ENCODE data around the gene KRT3. TPM values are rescaled to one million over a fixed set of nuclear protein-coding genes. Genes with fewer than 3 reads are reported as not detected.

KRT3 gene
- total RNA-seq, 4 donors from 2014 or later, result not detected

DNA sequence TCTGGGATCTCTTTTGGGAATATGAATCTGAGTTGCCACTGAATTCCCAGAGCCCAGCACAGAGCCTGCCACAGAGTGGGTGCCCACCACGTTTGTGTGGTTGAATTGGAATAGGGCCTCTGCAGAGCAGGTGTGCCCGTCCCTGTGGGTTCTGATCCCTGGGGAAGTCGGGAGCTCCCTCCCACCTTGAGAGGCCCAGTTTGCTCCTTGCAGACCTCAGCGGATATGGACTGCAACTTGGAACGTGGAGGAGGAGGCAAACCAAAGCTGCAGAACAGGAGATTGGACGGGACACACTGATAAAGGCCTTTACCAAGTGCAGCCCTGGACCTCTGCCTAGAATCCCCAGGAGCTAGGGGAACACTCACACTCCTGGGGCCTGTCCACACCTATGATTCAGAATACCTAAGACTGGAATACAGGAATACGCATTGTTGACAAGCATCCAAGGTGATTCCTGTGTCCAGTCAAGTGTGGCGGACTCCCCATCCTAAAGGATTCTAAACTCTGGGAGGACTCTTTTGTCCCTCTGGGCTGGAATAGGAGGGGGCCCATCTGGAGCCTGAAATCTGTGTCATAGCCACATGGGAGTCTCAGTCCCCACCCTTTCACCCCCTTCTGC is 21.2 kb downstream of the KRT3 start:
- H3K27me3 ChIP-seq, result peaks cover 0 to 15% (median 0%) of the 10 kb centered on the region in 4 donors
- intact Hi-C loops (cut with DNase I), result no loop called here
- H3K4me1 ChIP-seq, result no peaks in the 10 kb centered on the region
- H3K4me3 ChIP-seq, result no peak overlapping the region
- H3K27ac ChIP-seq (replicated peaks in 1 of 4), result no peak overlapping the region
- H3K9me3 ChIP-seq, result no peaks in the 10 kb centered on the region
- H3K36me3 ChIP-seq, result no peaks in the 10 kb centered on the region
- WGBS, result 86% methylated on average over 4 of the region's 8 CpGs
- no peak for DNase-seq (ENCODE audit: extremely low spot score)
- TF ChIP-seq EP300 (IDR thresholded peaks at IDR 0.05), result no peak
- no peak for TF ChIP-seq POLR2AphosphoS5 (IDR thresholded peaks at IDR 0.05)
- TF ChIP-seq, protein P1, sequence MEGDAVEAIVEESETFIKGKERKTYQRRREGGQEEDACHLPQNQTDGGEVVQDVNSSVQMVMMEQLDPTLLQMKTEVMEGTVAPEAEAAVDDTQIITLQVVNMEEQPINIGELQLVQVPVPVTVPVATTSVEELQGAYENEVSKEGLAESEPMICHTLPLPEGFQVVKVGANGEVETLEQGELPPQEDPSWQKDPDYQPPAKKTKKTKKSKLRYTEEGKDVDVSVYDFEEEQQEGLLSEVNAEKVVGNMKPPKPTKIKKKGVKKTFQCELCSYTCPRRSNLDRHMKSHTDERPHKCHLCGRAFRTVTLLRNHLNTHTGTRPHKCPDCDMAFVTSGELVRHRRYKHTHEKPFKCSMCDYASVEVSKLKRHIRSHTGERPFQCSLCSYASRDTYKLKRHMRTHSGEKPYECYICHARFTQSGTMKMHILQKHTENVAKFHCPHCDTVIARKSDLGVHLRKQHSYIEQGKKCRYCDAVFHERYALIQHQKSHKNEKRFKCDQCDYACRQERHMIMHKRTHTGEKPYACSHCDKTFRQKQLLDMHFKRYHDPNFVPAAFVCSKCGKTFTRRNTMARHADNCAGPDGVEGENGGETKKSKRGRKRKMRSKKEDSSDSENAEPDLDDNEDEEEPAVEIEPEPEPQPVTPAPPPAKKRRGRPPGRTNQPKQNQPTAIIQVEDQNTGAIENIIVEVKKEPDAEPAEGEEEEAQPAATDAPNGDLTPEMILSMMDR (IDR thresholded peaks at IDR 0.05), result no peak
- no peak for TF ChIP-seq POLR2A (IDR thresholded peaks at IDR 0.05; ENCODE audit: low read depth)

GRCh38 chr12:52772772-52773171 is 23.1 kb downstream of the KRT3 start:
- Histone ChIP-seq H3K36me3 (no peaks in the 10 kb centered on the region), H3K4me1 (no peaks in the 10 kb centered on the region), H3K27me3 (peaks cover 0 to 7% (median 0%) of the 10 kb centered on the region in 4 donors), H3K4me3 (no peak overlapping the region), H3K9me3 (no peaks in the 10 kb centered on the region), H3K27ac (replicated peaks in 1 of 4) (no peak overlapping the region)
- TF ChIP-seq, protein P1 (IDR thresholded peaks at IDR 0.05), result no peak
- TF ChIP-seq EP300 (IDR thresholded peaks at IDR 0.05) (no peak), POLR2A (IDR thresholded peaks at IDR 0.05; ENCODE audit: low read depth) (no peak), POLR2AphosphoS5 (IDR thresholded peaks at IDR 0.05) (no peak)
- intact Hi-C loops (cut with DNase I), result no loop called here
- no peak for DNase-seq (ENCODE audit: extremely low spot score)
- 78% methylated on average over 3 of the region's 3 CpGs for WGBS

DNA sequence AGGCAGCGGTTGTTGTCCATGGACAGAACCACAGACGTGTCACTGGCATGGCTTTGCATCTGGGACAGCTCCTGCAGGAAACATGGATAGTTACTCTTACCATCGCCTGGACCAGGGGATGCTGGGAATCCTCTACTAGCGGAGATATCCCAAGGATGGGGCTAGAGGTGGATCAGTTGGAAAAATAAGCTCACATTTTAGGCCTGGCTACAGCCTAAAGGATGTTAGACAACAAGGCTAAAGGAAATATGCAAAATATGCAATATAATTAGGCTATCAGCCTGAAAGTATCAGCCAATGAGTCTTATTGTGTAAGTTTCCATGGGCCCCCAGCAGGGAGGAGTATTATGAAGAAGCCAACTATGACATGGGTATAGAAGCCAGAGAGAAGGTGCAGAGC is 23.7 kb downstream of the KRT3 start:
- no peak for DNase-seq (ENCODE audit: extremely low spot score)
- intact Hi-C loops (cut with DNase I), result no loop called here
- H3K27ac ChIP-seq (replicated peaks in 1 of 4), result no peak overlapping the region
- TF ChIP-seq POLR2A (IDR thresholded peaks at IDR 0.05; ENCODE audit: low read depth) (no peak), POLR2AphosphoS5 (IDR thresholded peaks at IDR 0.05) (no peak), EP300 (IDR thresholded peaks at IDR 0.05) (no peak)
- TF ChIP-seq, protein P1 (IDR thresholded peaks at IDR 0.05), result no peak
- WGBS, result 91% methylated on average over 4 of the region's 4 CpGs
- no peaks in the 10 kb centered on the region for H3K36me3 ChIP-seq
- no peaks in the 10 kb centered on the region for H3K4me1 ChIP-seq
- no peaks in the 10 kb centered on the region for H3K9me3 ChIP-seq
- no peak overlapping the region for H3K4me3 ChIP-seq
- peaks cover 0 to 7% (median 0%) of the 10 kb centered on the region in 4 donors for H3K27me3 ChIP-seq

DNA sequence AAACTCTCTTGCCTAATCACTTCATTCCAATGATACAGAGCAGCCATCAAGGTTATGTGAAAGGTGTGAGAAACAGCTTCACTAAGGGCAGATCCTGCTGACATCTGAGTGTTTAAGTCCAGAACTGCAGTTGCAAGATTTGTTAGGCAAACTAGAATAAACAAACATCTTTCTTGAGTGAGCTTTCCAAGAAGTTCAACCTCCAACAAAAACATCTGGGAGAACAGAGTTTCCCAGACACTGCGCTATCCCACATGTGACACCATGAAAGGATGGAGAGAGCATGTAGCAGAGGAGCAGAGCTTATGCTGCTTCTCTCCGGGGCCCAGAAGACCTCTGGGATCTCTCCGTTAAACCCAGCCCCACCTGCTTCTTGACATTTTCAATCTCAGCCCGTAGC is 24.4 kb downstream of the KRT3 start:
- TF ChIP-seq POLR2AphosphoS5 (IDR thresholded peaks at IDR 0.05) (no peak), POLR2A (IDR thresholded peaks at IDR 0.05; ENCODE audit: low read depth) (no peak), EP300 (IDR thresholded peaks at IDR 0.05) (no peak)
- TF ChIP-seq, protein P1 (IDR thresholded peaks at IDR 0.05), result no peak
- H3K4me3 ChIP-seq, result no peak overlapping the region
- DNase-seq (ENCODE audit: extremely low spot score), result no peak
- H3K36me3 ChIP-seq, result no peaks in the 10 kb centered on the region
- peaks cover 0 to 4% (median 0%) of the 10 kb centered on the region in 4 donors for H3K27me3 ChIP-seq
- H3K4me1 ChIP-seq, result no peaks in the 10 kb centered on the region
- intact Hi-C loops (cut with DNase I), result no loop called here
- H3K27ac ChIP-seq (replicated peaks in 1 of 4), result no peak overlapping the region
- 73% methylated on average over 4 of the region's 4 CpGs for WGBS
- H3K9me3 ChIP-seq, result no peaks in the 10 kb centered on the region

- no peak for DNase-seq (ENCODE audit: extremely low spot score)
- H3K27ac ChIP-seq (replicated peaks in 1 of 4), result no peak overlapping the region
- H3K4me3 ChIP-seq, result no peak overlapping the region
- H3K36me3 ChIP-seq, result no peaks in the 10 kb centered on the region
- H3K9me3 ChIP-seq, result no peaks in the 10 kb centered on the region
- intact Hi-C loops (cut with DNase I), result no loop called here
- TF ChIP-seq POLR2A (IDR thresholded peaks at IDR 0.05; ENCODE audit: low read depth), result no peak
- TF ChIP-seq, protein P1 (IDR thresholded peaks at IDR 0.05), result no peak
- TF ChIP-seq POLR2AphosphoS5 (IDR thresholded peaks at IDR 0.05), result no peak
- TF ChIP-seq EP300 (IDR thresholded peaks at IDR 0.05), result no peak
- H3K27me3 ChIP-seq, result peaks cover 0 to 4% (median 0%) of the 10 kb centered on the region in 4 donors
- whole genome bisulfite sequencing, result 91% methylated on average over 6 of the region's 6 CpGs
- H3K4me1 ChIP-seq, result no peaks in the 10 kb centered on the region
Measured at GRCh38 chr12:52771088-52771487, 24.8 kb downstream of the KRT3 start.
